Femur (tissue), 1 donor: ENCODE data around the gene DNER.
"Not testable (repeated sequence)": the region's sequence is repeated elsewhere in the genome, so short reads cannot be mapped to it uniquely, and the experiment has no call there.

Experiments used
- DNase-seq: peaks from one replicate; pipeline ENCODE4 v3.0.0-alpha.2; 2017

DNER gene, protein sequence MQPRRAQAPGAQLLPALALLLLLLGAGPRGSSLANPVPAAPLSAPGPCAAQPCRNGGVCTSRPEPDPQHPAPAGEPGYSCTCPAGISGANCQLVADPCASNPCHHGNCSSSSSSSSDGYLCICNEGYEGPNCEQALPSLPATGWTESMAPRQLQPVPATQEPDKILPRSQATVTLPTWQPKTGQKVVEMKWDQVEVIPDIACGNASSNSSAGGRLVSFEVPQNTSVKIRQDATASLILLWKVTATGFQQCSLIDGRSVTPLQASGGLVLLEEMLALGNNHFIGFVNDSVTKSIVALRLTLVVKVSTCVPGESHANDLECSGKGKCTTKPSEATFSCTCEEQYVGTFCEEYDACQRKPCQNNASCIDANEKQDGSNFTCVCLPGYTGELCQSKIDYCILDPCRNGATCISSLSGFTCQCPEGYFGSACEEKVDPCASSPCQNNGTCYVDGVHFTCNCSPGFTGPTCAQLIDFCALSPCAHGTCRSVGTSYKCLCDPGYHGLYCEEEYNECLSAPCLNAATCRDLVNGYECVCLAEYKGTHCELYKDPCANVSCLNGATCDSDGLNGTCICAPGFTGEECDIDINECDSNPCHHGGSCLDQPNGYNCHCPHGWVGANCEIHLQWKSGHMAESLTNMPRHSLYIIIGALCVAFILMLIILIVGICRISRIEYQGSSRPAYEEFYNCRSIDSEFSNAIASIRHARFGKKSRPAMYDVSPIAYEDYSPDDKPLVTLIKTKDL

DNA sequence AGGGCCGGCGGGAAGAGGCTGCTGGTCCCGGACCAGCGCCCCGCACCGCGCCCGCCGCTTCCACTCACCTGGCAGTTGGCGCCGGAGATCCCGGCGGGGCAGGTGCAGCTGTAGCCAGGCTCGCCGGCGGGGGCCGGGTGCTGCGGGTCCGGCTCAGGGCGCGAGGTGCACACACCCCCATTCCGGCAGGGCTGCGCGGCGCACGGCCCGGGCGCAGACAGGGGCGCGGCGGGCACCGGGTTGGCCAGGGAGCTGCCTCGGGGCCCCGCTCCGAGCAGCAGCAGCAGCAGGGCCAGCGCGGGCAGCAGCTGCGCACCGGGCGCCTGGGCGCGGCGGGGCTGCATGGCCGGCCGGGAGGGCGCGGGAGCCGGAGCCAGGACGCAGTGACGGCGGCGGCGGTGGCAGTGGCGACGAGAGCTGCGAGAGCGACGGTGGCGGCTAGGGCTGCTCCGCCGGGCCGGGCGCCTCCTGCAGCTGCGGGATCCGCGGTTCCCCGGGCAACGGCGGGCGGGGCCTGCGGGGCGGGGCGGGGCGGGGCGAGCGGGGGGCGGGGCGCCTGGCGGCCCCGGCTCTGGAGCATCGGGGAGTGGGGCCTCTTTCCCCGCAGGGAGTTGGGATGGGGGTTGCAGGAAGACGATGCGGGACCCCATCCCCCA lies at the start of gene DNER:
DNER (minus strand) TSS at position 476 of the 656 bp plus-strand sequence; CDS start at position 344, 132 bp downstream.
- peak; percentile 26 for DNase-seq

DNA sequence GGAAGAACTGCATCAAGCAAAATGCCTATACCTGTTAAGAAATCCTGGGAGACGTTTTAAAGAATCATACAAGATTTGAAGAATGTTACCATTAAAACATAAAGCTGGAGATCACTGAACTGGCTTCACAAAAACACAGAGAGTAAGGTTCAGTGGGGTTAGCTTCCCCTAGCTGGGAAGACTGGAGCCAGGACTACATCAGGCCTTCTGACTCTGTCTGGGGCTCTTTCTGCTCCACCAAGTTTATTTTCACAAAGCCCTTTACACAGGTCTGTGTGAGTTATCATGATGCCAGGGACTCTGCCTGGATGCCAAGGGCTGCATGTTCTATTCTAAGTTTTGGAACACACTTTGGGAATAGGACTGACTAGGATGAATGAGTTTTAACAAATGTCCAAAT lies 47.3 kb upstream of the DNER start:
- no peak for DNase-seq

DNA sequence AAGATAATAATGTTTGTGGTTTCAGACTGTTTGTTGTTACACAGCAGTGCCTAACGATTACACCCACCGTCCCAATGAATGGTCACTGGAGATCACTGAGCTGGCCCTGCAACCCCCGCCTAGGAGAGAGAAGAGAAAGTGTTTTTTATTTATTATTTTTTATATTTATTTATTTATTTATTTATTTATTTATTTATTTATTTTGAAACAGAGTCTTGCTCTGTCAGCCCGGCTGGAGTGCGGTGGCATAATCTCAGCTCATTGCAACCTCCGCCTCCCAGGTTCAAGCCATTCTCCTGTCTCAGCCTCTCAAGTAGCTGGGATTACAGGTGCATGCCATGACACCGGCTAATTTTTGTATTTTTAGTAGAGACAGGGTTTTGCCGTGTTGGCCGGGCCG lies 43.1 kb upstream of the DNER start:
- DNase-seq = not testable (repeated sequence)

DNA sequence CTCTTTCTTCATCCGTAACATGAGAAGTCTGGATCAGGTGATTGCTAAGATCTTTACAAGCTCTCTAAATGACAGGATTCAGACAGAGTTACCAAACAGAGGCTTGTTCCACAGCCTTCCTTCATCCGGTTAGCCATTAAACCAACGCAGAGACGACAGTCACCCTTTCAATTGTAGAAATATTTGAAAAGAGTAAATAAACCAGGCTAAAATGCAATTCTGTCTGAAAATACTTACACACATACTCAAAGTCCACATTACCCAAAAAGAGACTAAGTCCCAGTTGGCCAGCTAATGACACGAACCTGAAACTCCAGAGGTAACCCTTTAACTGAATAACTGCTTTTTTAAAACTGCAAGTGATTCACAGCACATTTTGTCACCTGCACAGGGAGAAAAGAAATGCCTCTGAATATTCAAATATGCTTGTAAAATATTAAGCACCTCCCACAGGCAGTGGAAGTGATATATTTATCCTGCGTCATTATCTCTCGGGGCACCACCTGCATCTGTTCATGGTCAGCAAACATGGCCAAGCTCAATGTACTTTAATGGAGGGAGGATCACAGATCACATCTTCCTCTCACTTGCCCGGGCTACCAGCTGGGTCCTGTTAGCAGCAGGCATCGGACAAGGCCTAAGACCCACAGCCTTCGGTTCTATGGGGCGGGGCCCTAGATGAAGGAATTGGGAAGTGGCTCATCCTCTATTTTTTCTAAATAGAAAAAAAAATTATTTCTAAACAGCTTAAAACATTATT lies 38.8 kb upstream of the DNER start:
- no peak for DNase-seq

- DNase-seq = no peak
These were observed 35.4 kb upstream of the DNER start for GRCh38 chr2:229749779-229750178.

DNA sequence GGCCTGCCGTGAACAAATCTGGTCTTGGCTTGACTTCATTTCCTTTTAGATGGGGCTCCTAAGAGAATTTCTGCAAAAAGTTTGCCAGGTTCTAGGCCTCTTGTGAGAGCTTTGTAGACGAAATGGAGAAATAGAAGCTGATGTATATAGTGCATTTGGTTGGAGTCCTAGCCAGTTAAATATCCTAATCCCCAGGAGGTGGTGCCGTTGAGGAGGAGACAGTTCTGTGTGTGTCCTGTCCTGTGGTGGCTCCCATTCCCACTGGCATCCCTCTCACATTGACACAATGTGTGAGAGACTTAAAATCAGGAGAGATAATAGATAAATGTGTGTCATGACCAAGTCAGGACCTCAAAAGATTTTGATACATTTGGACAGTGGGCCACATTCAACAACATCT lies 34.6 kb upstream of the DNER start:
- no peak for DNase-seq

DNA sequence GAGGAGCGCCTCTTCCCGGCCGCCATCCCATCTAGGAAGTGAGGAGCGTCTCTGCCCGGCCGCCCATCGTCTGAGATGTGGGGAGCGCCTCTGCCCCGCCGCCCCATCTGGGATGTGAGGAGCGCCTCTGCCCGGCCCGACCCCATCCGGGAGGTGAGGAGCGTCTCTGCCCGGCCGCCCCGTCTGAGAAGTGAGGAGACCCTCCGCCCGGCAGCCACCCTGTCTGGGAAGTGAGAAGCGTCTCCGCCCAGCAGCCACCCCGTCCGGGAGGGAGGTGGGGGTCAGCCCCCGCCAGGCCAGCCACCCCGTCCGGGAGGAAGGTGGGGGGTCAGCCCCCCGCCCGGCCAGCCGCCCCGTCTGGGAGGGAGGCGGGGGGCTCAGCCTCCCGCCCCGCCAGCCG lies 28.3 kb upstream of the DNER start:
- DNase-seq = not testable (repeated sequence)

GRCh38 chr2:229740279-229740678 lies 25.9 kb upstream of the DNER start:
- no peak for DNase-seq

DNA sequence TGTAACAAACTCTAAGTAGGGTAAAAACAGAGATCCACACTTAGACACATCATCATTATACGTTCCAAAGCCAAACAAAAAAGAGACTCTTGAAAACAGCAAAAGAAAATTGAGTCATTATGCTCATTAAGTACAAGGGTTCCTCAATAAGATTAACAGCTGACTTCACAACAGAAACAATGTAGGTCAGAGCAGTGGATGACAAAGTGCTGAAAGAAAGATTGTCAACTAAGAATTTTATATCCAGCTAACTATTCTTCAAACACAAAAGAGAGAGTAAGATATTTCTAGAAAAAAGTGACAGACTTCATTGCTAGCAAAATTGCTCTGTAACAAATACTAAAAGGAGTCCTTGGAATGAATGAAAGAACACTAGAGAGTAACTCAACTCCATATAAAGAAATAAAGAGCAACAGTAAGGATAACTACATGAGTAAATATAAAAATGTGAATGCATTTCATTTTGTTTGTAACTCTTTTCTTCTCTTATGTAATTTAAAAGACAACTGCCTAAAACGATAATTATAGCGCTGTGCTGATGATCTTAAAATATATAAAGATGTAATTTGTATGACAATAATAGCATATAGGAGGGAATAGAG lies 23.8 kb upstream of the DNER start:
- no peak for DNase-seq

- no peak for DNase-seq
These were observed 20.1 kb upstream of the DNER start for GRCh38 chr2:229734410-229734809.

- no peak for DNase-seq
These were observed 19.4 kb upstream of the DNER start for GRCh38 chr2:229733611-229734245.

GRCh38 chr2:229732897-229733296 lies 18.5 kb upstream of the DNER start:
- no peak for DNase-seq

DNA sequence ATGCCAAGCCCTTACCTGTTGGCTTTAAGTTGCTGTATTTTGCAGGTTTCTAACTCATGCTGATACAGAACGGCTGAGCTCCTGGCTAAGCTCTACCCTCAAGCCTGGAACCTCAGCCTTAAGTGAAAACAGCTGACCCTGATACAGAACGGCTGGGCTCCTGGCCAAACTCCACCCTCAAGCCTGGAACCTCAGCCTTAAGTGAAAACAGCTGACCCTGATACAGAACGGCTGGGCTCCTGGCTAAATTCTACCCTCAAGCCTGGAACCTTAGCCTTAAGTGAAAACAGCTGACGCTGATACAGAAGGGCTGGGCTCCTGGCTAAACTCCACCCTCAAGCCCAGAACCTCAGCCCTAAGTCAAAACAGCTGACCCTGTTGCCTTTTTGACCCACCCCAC lies 17.6 kb upstream of the DNER start:
- DNase-seq = no peak

GRCh38 chr2:229731363-229731762 lies 17.0 kb upstream of the DNER start:
- no peak for DNase-seq

- no peak for DNase-seq
These were observed 14.0 kb upstream of the DNER start for GRCh38 chr2:229728370-229728769.

GRCh38 chr2:229726643-229727042 lies 12.3 kb upstream of the DNER start:
- DNase-seq = no peak

- no peak for DNase-seq
These were observed 11.6 kb upstream of the DNER start for GRCh38 chr2:229725716-229726574.

DNA sequence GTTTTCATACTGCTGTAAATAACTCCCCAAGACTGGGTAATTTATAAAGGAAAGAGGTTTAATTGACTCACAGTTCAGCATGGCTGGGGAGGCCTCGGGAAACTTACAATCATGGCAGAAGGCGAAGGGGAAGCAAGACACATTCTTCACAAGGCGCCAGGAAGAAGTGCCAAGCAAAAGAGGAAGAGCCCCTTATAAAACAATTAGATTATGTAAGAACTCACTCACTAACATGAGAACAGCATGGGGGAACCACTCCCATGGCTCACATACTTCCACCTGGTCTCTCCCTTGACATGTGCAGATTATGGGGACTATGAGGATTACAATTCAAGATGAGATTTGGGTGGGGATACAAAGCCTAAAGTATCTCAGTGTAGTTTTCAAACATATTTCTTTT lies 8.8 kb upstream of the DNER start:
- DNase-seq = not testable (repeated sequence)

DNA sequence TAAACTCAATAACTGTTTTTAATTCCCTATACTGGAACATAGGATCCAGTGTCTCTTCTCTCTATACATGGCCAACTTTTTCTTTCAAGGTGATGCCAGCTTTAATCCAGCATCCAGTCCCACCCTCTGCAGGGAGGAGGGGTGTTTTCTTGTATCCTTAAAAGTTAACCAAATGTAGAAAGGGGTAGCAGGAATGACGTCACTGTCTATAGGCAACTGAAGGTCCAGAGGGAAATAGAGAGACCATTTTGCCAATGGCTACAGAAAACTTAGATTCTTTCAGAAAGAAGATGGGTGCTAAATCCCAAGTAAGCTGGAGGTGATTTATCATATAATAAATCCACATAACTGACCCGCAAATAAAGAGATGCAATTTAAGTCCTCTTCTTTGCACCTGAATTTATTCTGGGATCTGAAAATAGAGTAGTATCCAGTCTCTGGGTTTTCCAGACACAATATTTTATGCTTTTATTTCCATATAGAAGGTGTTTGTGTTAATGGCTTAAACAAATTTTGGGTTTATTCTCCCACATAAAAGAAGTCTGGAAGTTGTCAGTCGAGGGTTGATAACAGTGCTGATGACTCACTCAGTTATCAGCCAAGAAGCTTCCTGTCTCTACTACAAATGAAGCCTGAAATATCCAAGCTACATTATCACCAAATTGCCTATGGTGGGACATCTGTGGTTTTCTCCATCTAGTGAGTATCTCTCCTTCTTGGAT lies 5.7 kb upstream of the DNER start:
- no peak for DNase-seq

- no peak for DNase-seq
These were observed 3.7 kb upstream of the DNER start for GRCh38 chr2:229718057-229718456.
